RPMI7951 (cell line): ENCODE results near the gene ETNK2. TPM values are rescaled to one million over a fixed set of nuclear protein-coding genes. Genes with fewer than 3 reads are reported as not detected.

Experiments
- DNase-seq: peaks from one replicate; pipeline ENCODE4 v3.0.0-alpha.2; 2012; ENCODE audit warnings: low read depth
- total RNA-seq: library from RNA; depleted of rRNA; stranded (reverse); fragments of >200 nt; shearing (Covaris generic); gene quantifications from 2 replicates; pipeline ENCODE4 v1.2.3, GENCODE V29; 2014

ETNK2 gene
- total RNA-seq, 1 experiment from 2014 or later = 12.4 TPM

DNA sequence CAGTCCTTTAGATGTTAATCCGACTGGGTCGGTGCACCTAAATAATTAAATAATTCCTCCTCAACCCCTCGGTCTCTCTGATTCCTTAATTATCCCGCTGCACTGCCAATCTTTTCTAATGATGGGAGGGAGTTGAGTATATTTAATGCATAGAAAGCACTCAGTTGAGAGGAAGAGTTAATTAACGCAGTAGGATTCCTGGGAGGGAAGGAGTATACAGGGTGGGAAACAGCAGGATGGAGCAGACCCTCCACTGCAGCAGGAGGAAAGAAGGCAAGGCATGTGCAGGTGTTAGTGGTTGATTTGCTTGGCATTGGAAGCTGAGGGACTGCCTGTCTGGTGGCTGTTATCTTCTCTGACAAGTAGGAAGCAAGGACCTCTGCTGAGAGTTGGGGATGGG lies 24.2 kb upstream of the ETNK2 start:
- DNase-seq = no peak

DNA sequence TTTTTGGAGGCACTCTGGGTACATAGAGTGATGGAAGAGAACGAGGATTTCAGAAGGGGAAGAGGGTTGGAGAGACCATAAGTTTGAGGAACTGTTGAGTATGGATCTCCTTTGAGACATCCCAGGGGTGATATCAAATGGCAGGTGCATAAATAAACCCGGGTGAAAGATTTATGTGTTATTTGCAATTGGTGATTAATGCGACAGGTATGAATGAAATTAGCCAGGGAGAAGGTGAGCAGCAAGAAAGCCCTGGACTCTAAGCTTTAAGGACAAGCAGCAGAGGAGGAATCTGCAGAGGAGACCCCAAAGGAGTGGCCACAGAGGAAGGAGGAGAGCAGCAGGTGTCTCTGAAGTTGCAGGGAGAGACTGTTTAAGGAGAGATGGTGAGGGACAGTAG lies 23.1 kb upstream of the ETNK2 start:
- DNase-seq = no peak

DNA sequence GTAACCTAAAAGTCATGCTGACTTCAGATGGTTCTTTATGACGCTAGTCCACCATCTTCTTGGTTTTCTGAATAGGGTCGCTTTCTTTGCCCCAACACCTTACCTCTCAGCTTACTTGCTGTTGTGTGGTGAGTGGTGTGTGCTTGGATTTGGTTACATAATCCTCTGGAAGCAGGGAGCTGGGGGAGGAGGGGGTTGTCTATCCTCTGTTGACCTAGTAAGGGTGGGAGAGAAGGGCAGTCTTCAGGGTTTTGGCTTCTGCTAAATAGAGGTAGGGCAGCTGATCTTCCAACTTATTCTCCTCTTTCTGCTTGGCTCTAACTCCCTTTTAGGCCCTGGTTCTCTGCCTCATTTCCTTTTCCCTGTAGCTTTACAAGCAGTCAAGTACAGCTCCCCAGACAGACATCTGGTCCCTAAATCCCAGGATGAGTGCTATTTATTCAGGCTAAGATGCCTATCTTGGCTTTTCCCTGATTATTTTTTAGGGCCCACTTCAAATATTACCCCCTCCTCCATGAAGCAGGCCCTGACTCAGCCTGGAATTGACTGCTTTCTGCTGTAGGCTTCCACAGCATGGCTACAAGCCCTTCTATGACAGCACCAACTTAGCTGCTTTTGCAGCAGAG lies 20.7 kb upstream of the ETNK2 start:
- DNase-seq = no peak

DNA sequence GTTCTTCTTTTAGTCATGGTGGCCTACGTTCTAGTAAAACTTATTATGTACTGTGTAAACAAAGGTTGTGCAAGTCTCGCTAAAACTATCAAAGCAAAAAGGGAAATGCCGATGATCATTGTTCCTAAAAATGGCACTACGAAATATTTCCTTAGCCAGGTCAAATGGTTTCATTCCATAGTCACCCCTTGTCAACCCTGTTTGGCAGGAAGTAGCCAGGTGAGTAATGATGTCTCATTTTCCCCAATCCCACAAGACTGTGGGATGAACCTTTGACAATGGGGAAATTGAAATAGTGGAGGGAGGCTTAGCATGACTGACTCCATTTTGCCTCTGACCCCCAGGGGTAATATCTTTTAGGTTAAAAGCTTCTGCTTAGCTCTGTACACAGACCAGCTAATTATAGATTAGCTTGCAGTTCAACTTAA lies 19.9 kb upstream of the ETNK2 start:
- peak; percentile 70 for DNase-seq

DNA sequence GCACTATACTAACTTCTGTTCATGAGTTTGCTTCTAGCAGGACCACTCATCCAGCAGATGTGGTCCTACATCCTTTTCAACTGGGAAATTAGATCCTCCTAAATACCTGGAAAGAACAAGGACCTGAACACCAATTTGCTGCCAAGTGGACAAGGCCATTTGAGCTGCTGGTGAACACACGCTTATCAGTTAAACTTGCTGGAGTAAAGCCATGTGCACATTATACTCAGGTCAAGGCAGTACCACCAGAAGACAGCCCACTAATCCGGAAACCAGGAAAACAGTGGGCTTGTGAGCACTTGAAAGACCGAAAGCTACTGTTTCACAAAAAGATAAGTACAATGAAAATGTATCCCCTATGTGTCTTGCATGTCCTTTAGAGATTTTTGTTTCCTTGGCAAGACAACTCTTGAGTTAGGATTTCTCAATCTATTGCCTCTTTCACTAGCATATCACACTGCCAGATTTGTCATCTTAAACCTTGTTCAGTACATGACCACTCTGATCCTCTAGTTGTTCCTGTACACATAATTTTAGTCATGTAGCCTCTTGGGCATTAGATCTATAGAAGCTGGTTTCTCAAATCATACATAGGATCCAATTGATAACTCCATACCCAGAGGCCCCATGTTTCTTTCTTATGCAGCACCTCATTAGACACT lies 18.8 kb upstream of the ETNK2 start:
- DNase-seq = no peak

DNA sequence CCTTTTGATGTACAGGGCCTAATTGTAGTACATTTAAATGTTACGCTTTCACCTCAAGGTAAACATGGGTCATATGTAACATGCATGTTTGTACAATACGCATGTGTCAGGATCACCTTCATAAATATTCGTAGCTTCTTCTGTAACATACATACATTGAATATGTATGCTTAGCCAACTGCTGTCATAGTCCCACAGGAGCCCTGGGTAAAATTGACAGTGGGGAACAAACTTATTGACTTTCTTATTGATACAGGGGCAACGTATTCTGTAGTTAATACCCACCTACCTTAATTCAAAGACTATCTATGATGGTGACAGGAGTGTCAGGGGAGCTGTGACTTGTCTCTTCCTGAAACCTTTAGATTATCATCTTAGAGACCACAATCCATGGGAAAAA lies 18.0 kb upstream of the ETNK2 start:
- no peak for DNase-seq

DNA sequence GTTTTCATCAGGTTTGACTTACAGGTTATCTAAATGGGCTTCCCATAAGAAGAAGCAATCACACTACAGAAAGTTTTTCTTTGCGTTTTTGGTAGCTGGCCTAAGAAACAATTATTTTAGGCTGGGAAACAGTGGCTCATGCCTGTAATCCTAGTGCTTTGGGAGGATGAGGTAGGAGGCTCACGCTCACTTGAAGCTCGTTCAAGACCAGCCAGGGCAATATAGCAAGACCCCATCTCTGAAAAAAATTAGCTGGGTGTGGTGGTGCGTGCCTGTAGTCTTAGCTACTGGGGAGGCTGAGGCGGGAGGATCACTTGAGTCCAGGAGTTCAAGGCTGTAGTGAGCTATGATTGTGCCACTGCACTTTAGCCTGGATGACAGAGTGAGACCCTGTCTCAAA lies 15.9 kb upstream of the ETNK2 start:
- no peak for DNase-seq

DNA sequence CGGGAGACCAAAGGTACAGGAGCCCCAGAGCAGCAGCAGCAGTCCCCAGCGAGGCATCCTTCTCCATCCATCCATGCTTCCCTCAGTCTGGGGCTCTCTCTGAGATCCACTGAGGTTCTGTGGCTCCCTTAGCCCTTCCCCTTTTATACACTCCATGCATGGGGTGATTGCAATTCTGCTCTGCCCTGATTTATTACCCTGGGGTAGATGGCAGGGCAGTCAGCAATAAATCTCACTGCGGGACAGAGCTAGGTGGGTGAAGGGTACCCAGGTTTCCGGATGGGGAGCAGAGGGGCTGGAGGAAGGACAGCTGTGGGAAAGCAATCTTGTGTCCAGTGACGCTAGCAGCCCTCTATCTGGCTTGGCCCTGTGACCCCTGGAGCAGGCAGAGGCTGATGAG lies 14.4 kb upstream of the ETNK2 start, which contains the start of gene REN:
Gene REN, minus strand, starts transcription at position 119 of the 400 bp plus-strand sequence. Its CDS starts 44 bp downstream, at position 75.
- DNase-seq = no peak

DNA sequence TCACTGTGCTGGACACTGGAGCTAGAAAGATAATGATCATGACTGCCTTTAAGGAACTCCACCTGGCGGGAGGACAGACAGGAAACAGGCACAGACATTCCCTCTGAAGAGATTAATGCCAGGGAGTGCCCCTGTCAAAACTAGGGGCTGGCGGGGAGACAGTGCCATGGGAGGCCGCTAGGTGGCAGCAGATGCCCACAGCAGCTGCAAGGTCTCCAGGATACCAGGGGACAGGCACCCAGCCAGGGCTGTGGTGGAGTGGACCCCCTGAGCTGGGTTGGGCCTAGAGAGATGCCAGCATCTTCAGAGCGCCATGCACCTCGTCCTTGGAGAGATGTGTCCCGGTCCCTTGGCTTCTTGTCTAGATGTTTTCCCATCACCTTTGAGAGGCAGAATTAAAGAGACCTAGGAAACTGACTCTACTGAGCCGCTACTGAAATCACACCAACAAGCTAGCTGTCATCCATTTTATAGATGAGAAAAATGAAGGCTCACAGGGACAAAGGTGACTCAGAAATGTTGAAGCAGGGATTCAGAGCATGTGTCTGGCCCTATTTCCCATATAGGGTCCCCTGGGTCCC lies 10.7 kb upstream of the ETNK2 start:
- DNase-seq = peak; percentile 69

DNA sequence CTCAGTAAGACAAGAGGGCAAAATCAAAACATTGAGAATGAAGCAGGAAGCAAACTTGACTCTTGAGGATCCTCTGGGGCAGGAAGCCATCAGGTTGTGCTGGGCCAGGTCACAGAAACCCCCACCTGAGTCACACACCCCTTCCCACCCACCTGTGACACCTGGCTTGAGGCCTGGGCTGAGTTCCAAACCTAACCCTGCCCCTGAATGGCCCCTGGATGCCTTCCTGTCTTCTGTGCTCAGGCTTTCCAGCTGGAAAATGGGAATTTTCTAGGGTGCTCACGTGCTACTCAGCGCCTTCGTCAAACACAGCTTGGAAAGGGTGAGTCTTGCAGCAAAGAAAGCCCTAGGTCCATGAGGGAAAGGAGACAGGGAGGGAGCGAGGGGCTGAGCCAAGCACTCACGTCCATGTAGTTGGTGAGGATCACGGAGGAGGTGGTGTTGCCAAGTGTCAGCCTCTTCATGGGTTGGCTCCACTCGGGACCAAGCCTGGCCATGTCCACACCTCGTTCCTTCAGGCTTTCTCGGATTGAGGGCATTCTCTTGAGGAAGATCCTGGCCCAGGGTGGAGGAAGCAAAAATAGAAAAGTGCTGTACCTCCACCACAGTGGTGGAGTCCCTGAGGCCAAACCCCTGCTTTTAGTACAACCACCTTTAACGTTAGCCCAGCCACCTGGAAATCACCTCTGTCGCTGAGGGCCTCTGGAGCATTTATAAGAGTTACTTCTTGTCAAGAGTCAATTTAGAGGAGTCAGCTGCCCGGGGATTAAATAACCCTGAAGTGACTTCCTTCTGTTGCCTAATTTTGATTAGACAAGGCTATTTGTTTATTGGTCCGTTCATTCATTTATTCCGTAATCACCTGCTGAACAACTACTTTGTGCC lies 10.0 kb upstream of the ETNK2 start:
- no peak for DNase-seq

DNA sequence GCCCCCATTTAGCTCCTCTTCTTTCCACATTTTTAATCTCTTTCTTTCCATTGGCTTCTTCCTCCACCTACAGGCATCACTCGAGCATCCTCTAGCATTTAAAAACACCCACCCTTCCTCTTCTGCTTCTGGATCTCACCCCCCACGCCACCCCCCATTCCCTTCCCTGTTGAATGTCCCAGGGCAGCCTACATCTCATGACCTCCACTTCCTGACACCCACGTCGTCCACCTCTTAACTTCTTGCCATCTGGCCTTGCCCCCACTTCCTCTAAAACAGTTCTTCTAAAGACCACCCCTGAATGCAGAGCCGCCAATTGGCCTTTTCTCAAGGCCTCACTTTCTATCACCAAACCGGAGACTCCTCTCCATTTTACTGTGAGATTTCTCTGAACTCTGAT lies 6.1 kb upstream of the ETNK2 start:
- DNase-seq = no peak

DNA sequence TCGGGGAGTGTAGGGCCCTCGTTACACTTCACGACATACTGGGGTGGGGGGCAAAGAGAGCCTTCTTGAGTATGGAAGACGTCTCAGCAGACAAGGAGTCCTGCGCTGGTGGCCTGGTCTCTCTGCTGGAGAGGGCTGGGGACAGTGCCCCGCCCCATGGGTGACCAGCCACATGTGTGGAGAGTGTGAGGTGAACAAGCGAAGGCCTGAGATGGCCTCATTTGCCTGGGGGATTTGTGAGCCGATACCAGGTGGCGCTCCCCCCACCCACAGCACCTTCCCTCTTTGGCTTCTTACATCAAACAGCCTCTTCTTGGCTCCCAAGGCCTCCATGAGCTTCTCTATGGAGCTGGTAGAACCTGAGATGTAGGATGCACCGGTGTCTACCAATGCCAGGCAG lies 4.0 kb upstream of the ETNK2 start:
- DNase-seq = no peak

DNA sequence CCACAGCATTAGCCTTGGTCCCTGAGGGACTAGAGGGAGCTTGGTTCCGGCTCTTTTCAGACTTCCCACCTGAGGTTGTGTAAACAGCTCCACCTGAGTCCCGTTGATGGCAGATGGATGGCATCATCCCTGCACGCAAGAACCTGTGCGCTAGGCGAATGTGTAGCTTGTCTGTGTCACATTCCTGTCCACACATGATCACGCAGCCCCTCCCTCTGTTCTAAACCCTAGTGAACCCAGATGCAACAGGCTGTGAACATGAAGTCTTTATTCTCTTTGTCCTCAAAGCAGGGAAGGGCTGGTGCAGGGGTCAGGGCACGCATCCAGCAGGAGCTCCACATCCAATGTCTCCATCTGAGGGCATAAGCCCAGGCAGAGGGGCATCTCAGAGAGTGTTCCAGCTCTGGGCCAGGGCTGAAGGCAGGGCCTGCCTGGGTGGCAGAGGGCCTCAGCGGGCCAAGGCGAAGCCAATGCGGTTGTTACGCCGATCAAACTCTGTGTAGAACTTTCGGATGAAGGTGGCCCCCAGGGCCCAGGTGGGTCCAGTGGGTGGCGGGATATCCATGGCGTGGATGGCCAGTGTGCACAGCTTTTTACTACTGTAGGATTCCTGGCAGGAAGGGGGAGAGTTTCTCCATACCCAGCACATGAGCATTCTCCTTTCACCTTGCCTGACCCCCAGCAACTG lies 2.9 kb upstream of the ETNK2 start:
- no peak for DNase-seq

DNA sequence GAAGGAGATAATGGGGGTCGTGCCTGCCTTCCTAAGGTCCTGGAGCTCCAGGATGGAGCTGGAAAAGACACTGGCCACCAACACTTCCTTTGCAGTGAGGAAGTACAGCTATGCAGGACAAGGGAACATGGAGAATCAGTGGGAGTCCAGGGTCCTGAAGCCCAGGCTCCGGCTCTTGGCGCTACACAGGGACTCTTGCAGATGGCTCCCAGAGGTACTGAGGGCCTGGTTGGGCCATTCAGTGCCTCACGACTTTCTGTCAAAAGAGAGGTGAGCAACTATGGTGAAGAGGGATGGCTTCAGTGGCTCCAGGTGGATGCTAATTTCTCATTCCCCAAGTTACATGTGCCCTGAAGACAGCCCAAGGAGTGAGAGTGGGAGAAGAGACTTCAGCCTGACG lies 1.8 kb upstream of the ETNK2 start:
- DNase-seq = no peak

DNA sequence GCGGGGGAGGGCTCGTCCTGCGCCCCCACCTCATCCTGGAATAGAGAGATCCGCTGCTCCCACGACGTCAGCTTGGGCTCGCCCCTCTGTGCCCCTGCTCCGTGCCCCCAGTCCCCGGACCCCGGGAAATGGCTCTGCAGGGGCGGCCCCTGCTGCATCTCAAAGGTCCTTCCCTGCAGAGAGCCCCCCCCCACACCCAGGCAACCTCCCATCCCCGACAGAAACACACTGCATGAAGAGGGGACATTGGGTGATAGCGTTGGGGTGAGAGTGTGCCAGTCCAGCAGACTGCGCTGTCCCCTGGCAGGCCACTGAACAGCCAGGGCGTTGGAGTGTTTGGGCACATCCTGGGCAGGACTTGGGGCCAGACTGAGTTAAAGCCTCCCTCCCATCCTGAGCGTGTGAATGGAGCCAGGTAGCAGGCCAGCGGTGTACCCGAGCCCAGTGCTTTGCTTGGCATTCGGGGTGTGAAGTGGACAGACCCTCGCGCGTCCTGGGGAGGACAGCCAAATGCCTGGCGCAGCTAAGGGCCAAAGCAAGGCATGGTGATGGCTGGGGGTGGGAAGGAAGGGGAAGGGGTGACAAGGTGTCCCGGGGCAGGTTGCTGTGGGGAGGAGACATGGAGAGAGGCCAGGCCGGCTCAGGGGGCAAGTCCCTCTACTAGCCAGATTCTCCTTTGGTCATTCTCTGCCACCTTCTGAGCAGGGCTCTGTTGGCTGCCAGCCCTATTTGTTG lies 633 bp upstream of the ETNK2 start:
- peak; percentile 9 for DNase-seq

DNA sequence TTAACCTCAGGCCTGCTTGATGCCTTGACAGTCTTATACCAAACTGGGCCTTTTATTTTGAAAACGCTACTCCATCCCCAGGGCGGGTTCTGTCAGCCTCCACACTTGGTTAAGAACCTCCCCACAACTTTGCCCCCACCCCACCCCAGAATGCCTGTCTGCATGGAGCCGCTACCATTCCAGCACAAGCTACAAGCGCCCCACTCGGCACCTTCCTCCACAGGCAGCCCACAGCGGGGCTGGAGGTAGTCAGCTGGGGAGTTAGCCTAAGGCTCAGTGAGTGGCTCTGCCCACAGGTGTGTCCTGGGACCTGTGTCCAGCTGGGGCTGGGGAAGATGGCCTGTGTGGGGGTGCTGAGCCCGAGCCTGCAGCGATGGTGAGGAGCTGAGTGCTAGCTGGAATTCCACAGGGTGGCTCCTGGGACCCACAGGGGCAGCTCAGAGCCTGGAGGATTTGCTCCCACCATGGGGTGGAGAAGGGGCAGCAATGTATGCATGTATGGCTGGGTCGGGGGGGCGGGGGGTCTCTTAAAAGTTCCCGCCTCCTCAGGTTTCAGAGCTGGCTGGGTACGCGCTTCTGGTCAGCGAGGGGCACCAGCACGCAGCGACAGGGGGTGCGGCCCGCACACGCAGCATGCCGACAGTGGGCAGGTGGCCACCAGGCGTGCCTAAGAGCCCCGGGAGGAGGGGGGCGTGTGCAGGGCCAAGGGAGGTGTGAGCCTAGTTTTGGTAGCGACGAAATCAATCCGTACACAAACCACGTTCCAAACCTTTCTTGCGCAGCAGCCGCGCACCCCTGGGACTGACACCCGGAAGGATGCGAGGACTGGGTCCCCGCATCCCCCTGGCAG lies 917 bp downstream of the ETNK2 start:
- no peak for DNase-seq

DNA sequence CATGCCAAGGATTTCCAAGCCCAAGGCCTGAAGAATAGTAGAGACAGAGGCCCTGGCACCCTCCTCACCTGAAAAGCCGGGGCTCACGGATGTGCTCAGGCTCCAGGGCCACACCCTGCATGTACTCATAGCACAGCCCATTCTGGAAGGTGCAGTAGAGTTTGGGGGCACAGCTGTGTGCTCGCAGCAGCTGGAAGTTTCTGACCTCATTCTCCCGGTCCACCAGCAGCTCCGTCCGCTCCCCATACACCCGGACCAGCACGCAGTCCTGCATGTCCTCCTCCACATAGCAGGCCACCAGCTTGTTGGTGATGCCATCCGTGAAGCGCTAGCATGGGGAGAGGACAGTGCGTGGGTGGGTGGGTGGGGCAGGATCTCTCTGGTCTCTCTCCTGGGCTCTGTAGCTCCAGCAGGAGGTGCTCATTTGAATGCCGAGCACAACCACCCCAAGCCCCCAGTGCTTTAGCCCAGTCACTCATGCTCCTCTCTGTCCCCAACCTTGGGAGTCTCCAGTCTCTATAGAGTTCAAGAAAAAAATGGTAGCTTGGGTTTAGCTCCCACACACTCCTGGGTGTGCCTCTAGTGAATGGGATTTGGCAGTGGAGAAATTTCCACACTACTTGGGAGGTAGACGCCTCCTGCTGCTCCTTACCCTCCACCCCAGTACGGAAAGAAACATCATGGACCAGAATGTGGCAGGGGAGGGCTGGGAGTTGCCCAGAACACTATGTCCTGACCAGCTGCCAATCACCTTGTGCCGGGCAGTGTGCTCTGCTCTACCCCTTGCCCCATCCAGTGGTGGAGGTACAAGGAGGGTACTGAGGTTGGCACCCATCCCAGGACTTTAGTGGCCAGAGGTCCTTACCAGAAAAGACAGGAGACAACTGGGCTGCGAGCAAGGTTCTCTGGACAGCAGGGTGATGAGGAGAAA lies 1.9 kb downstream of the ETNK2 start:
- DNase-seq = no peak

DNA sequence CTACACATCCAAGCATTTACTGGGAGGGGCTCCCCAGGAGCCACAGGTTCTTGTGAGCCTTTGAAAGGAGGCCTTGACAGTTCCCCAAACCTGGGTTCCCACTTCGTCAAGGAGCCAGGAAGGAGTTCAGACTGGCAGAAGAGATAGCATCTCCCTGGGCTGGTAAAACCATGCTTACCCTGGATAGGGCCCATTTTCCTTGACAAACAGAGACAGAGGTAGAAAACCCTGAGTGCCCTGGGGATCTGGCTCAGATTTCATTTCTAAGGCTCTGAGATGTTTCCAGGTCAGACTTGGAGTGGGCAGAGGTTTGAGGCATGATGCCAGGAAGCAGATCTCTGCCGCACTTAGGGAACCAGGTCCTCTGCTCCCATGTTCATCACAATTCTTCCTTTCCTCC lies 2.7 kb downstream of the ETNK2 start:
- DNase-seq = no peak
